ENCODE data around the gene BEX3.

GRCh38 chrX:103330681-103331288 lies 45.6 kb upstream of the BEX3 start:
- TF ChIP-seq, protein P1, sequence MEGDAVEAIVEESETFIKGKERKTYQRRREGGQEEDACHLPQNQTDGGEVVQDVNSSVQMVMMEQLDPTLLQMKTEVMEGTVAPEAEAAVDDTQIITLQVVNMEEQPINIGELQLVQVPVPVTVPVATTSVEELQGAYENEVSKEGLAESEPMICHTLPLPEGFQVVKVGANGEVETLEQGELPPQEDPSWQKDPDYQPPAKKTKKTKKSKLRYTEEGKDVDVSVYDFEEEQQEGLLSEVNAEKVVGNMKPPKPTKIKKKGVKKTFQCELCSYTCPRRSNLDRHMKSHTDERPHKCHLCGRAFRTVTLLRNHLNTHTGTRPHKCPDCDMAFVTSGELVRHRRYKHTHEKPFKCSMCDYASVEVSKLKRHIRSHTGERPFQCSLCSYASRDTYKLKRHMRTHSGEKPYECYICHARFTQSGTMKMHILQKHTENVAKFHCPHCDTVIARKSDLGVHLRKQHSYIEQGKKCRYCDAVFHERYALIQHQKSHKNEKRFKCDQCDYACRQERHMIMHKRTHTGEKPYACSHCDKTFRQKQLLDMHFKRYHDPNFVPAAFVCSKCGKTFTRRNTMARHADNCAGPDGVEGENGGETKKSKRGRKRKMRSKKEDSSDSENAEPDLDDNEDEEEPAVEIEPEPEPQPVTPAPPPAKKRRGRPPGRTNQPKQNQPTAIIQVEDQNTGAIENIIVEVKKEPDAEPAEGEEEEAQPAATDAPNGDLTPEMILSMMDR (IDR thresholded peaks at IDR 0.05), result no peak
- no peak for TF ChIP-seq POLR2A (IDR thresholded peaks at IDR 0.05)
